NCI-H1436 (cell line): ENCODE results near the gene ALK.
"Not testable (repeated sequence)": the region's sequence is repeated elsewhere in the genome, so short reads cannot be mapped to it uniquely, and the experiment has no call there.

Source experiments
- DNase-seq: peaks from one replicate; lab custom pipeline; 2025; lab: John Stamatoyannopoulos, UW

Gene ALK

DNA sequence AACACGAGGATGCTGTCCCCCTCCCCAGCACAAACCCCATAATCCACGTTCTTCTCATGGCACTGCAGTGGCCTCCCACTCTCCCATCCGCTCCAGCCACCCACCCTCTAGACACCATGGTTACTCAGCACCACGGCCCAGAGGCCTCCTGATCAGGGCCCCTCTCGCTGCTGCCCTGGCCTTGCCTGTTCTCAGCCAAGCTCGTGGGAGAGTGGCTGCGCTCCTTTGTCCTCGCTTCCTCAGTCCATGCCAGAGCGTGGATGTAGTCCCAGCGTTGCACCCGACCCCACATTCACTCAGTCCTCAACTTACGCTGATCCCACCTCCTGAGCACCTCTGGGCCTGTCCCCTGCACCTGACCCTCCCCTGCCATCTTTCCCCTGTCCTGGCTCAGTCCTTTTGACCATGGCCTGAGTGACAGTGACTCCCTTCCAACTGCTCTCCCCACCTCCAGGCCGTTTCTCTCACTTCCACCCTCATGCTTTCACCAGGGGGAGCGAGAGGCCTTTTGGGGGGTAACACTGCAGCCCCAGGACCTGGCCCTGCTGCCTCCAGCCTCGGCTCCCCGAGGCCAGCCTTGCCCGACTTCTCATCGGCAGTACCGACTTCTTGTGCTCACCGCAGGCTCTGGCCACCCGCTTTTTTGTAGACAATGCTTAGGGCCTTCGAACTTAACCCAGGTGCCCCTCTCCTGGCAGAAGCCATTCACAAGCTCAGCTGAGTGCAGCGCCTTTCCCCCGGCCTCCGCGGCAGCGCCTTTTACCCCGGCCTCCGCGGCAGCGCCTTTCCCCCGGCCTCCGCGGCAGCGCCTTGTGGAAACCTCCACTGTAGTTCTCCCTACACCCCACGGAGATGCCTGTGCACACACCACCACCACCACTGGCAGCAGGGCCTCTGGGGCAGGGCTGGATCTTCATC is 674.7 kb downstream of the ALK start:
- no peak for DNase-seq

DNA sequence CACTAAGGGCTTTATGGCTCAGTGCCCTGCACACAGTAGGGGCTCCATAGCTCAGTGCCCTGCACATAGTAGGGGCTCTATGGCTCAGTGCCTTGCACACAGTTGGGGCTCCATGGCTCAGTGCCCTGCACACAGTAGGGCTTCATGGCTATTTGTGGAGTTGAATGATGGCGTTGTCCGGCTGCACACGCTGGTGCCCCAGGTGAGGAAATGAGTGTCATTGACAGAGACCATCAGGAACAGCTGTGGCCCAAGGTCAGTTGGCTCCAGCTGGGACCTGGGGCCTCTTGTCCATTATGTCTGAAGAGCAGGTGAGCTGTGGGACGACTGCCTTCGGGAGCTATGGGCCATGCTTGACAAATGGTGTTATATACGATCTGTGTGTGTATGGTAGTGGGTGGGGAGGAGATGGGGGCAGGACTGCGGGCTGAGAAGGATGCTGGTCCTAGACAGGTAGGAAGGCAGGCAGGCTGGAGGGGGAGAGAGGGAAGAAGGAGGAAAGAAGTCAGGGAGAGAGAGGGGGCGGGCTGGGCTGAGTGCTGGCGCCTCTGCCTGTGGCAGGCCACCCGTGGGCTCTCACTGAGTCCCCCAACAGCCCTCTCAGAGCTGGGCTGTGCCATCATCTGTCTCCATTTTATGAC is 675.5 kb downstream of the ALK start:
- DNase-seq, result no peak

DNA sequence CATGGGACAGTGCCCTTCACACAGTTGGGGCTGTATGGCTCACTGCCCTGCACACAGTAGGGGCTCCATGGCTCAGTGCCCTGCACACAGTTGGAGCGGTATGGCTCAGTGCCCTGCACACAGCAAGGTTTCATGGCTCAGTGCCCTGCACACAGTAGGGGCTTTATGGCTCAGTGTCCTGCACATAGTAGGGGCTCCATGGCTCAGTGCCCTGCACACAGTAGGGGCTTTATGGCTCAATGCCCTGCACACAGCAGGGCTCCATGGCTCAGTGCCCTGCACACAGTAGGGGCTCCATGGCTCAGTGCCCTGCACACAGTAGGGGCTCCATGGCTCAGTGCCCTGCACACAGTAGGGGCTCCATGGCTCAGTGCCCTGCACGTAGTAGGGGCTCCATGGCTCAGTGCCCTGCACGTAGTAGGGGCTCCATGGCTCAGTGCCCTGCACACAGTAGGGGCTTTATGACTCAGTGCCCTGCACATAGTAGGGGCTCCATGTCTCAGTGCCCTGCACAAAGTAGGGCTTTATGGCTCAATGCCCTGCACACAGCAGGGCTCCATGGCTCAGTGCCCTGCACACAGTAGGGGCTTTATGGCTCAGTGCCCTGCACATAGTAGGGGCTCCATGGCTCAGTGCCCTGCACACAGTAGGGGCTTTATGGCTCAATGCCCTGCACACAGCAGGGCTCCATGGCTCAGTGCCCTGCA is 676.2 kb downstream of the ALK start:
- DNase-seq, result not testable (repeated sequence)

DNA sequence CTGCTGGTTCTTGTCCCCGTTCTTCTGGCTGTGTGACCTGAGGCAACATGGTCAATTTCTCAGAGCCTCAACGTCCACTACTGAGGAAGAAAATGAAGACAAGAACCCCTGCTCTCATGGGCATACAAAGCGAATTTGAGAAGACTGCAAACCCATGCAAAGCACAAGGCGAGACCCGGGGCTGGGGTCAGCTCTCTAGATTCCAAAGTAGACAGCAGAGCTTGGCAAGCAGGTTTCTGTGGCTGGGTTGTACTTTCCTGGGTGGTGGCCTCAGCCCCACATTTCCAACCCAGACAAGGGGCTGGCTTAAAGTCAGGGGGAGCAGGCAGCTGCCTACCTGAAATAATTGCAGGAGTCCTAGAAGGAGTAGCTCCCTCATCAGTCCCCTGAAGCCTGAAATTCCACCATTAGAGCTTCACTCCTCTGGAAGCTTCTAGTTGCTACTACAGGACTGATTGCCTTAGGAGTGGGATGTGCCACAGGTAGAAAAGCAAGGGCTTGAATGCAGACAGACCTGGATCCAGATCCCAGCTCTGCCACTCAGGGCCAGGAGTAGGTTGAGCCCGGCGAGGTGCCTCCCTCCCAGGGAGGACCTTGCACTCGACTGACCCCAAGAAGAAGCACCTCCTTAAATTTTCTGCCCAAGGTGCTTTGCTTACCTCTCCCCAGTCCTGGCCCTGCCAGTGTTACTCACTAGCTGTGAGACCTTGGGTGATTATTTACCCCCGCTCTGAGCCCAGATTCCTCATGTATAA is 678.6 kb downstream of the ALK start:
- no peak for DNase-seq

DNA sequence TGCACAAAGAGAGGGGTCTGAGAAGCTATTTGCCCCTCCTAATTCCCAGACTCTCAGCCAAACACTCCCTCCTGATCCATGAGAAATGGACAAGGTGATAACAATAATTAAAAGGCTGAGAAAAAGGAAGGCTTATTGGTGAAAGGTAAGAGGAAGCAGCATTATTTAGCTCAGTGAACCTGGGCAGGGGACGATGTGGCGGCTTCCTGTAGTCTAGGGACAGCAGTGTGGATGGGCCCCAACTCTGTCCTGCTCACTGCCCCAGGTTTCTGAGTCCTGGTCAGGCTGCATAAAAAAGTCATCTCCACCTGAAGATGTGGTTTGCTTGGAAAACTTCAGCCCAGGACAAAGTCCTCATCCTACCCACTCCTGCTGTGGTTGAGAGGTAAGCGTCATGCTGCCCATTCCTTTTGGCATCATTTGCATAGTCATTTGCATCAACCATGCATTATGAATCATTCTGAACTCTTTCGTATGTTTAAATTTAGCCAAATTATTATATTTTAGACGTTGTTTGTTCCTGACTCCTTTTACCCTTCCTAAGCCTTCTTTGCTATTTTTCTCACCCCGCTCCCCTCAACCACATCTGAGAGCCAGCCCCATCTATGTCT is 679.3 kb downstream of the ALK start:
- DNase-seq, result no peak

DNA sequence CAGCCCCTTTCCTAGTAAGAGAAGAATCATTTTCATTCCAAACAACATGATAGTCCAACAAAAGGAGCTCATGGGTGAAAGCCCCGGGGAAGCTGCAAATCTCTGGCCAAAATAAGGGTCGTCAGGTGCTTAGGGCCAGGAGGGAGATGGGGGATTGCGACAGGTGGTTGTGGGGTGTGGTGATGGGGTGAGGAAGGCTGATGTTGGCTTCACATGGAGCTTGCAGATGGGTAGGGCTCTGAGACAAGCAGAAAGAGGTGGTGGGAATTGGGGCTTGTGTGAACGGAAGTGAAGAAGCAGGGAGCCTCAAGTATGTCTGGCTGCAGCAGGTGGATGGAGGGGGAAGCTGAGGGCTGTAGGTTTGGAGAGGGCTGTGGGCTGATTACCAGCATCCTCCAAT is 680.0 kb downstream of the ALK start:
- no peak for DNase-seq

DNA sequence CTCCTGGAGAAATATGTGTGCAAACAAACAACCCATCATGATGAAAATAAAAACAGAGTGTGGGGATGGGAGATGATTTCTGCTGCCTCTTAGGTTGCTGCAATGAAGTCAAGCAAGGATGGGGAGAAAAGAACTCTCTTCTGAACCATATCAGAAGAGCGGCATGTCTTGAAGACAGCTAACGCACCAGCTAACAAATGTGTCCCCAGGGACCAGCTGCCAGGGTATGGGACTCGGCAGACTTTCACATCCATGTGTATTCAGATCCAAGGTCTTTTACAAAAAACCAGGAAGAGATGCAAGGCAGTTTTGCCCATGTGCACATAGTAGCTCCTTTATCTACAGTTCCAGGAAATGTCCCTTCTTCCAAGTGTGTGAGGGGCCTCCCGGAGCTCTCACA is 680.8 kb downstream of the ALK start:
- no peak for DNase-seq

DNA sequence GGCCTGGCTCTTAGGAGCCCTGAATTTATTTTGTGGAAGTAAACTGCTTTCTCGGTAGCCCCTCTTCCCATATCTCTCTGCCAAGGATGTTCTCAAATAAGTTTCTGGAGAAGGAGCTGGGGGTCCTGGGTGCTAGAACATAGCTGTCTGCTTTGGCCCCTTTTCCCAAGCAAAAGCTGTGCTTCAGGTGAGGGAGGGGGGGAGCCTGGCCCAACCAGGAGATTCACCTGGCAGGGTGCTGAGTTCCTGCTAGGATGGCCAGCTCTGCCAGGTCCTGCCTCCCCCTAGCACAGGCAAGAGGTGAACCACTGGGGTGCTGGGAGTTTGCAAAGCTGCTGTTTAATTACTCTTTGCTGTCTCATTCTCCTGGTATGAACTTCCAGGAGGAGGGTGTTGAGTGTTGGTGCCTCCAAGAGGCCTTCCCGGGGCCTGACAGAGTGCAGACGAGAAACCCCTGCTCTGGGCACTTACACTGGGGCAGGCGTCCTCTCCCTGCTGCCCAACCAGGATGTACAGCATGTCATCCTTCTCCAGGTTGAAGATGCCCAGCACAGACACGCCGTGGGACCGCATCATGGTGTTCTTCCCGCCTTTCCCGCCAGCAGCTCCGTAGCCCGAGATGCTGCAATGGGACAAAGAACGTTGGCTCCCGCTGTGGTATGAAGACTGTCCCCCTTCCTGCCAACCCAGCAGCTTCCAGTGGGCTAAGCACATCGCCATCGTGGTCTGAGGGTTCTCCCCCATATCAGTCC is 682.0 kb downstream of the ALK start:
- no peak for DNase-seq

DNA sequence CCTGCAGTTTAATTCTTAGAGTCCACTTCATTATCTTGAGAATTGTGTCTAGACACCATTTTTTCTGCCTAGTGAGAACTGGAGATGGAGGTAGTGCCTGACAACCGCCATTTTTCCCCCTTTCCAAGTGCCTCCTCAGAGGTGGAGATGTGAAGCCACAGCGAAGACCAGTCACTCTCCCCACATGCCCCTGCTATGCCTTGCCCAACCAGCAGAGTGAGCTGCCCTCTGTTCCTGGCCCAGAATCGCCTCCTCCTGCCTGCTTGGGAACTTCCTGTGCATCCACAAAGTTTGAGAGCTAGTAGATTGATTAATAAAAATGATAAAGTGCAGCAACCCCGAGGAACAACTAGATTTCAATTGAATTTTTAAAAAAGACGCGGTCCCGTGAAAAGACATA is 682.9 kb downstream of the ALK start:
- DNase-seq, result no peak

DNA sequence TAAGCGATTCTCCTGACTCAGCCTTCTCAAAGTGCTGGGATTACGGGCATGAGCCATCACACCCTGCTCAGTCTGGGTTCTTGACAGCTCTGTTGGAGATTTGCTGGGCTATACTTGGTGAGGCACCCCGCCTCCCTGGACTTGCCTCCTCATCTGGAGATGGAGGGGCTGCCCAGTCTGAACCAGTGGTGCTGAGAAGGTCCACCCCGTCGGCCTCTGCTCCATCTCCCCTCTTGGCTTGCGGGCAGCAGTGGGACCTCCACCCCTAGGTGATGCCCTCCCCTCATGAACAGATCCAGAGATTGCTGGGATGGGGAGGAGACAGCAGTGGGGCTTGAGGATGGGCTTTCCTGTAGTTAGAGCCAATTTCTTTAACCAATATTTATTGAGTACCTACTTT is 685.3 kb downstream of the ALK start:
- DNase-seq, result no peak

DNA sequence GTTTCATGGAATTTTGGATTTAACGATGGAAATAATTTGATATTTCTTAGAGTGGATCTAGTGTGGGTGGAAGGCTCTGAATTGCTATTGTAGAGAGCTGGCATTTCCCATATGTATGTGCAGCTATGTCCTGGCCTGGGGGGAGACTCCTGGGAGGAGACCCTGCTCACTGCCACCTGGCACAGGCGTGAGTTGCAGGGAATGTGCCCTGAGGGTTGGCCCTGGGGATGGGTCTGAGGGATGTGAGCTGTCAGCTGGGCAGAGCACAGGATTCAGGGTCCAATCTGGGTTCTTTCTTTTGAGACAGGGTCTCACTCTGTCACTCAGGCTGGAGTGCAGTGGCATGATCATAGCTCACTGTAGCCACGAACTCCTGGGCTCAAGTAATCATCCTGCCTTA is 686.0 kb downstream of the ALK start:
- DNase-seq, result no peak

DNA sequence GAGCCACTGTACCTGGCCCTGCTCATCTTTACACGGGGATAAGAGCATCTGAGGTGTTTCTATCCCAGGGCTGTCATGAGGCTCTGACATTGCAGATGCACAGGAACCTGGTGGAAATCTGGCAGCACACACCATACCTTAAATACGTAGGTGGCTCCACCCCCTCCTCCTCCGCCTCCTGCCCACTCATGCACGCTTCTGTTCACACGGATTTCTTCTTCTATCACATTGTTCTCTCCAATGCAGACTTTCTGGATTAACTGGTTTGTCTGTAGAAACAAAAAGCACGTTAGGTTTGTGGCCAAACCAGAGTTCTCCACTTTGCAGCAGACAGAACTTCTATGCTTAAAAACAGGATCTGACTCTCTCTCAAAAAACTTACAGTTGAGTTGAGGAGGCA is 688.0 kb downstream of the ALK start:
- no peak for DNase-seq

DNA sequence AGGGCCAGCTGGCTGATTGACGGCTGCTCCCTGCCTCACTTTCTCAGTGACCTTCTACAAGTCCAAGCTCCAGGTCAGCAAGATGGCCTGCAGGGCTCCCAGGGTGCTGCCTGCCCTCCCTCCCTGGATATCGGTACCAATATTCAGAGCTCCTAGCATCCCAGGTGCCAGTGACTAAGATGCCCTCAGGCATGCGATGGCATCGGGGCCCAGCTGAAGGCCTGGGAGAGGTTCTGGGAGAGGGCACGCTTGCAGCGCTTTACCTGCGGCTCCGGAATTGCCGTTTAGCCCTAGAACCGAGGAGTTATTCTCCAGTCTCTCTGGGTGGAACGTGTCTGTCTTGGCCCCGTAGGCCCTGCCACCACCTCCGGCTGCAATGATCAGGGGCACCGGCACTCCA is 689.3 kb downstream of the ALK start:
- no peak for DNase-seq

DNA sequence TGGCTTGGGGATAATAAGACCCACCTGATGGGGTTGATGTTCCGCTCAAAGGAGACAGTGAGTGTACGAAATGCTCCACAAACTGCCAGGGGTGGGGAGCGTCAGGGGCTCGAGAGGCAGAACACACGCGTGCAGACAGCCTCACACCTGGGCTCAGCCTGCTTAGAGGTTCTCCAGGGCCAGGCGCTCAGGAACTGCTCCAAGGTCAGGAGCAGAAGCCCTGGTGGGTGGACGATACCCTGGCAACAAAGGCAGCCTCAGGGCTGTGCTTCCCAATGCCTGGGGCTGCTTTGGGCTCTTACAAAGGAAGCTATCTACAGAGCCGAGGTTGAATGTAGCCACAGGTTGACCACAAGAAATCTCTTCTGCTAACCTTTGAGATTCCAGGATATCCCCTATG is 691.7 kb downstream of the ALK start:
- DNase-seq, result no peak

DNA sequence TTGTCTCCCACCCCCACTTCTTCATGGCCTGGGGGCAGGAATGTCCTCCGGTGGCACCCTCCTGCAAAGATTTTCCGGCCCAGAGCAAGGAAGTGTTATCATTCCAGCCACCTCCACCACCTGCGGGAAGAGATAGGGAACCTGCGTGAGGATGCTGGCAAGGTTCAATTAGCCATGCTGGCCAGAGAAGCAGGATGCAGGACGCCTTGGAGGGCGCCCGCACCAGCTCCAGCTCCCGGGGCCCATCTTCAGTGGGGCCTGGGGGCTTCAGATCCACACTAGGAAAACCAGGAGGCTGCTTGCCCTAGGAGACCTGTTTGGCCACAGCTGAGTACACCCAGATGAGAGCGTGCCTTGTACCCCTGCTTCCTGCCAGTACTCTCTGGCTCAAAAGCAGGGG is 692.4 kb downstream of the ALK start:
- no peak for DNase-seq

DNA sequence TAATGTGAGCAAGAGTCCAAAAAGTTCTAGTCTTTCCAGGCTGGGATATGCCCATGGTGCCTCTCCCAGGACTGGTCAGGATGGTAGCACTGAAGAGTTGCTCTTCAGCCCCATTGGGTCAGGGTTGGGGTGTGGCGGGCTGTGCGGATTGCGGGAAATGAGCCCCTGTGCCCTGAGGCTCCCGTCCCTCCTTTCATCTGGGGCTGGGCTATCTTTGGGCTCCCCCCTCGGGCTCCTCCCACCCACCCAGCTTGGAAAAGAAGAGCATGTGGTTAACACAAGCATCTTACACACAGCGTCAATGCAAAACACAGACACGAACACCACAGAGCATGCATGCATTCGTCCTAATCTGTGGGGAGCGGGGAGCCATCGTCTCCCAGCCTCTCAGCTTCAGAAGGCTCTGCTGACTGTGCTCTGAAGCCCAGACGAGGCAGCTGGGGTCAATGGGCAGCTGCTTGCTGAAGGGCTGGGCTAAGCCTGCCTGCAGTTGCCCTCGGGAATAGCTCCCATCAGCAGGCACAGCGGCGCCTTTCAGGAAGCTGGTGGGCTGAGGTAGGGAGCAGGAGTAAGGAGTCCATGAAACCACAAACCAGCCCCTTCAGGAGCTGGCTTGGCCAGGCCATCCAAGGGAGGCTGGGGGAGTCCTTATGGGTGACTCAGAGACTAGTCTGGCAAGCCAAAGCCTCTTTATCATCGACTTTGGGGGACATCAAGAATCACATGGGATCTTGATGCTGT is 693.3 kb downstream of the ALK start:
- no peak for DNase-seq

DNA sequence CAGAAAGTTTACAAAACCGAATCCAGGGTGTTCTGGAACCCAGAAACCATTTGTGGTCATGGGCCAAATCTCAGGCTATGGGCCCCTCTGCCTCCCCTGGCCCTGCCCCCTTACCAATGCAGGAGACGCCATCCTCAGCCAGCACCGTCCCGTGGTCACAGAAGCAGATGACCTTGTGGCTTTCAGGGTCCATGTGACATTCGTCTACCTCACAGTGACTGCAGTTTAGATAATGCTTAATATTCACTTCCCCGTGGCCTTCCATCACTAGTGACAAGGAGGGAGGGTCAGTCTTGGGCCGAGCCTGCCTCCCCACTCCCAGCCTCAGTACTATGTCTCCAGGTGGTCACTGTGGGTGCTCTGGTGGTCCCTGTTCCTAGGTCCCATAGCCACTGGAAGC is 694.6 kb downstream of the ALK start:
- no peak for DNase-seq

DNA sequence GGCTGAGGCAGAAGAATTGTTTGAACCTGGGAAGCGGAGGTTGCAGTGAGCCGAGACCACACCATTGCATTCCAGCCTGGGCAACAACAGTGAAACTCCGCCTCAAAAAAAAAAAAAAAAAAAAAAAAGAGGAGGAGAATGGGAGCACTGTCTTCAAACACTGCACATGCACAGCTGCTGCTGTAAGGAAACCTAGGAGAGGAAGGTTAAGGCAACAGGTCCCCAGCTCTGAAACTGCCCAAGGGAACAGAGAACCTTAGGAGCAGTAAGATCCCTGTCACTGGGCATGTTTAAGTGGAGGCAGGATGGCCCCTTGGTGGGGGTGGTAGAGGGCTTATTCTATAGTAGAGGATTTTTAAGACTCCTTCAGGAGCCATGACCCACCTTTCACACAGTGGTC is 695.0 kb downstream of the ALK start:
- no peak for DNase-seq

DNA sequence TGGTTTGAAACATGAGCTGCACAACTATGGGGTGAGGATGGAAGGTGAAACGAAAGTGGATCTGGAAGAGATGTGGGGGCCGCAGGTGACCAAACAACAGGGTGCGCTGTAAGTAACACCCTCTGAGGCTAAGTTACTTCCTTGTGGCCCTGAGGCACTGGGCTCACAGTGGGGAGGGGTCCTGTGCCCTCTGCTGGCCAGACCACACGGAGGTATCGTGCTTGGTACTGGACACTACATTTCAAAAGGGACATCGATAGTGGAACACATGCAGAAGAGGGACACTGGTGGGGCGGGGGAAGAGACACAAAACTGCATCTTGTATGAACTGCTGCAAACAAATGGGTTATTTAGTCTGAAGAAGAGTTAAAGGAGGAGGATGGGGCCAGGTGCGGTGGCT is 695.6 kb downstream of the ALK start:
- DNase-seq, result no peak
